ENCODE measurements around the gene ZNF441. TPM values are rescaled to one million over a fixed set of nuclear protein-coding genes. Genes with fewer than 3 reads are reported as not detected.

The ZNF441 gene
- total RNA-seq, 1 donor from 2014 or later, result 6.4 TPM

DNA sequence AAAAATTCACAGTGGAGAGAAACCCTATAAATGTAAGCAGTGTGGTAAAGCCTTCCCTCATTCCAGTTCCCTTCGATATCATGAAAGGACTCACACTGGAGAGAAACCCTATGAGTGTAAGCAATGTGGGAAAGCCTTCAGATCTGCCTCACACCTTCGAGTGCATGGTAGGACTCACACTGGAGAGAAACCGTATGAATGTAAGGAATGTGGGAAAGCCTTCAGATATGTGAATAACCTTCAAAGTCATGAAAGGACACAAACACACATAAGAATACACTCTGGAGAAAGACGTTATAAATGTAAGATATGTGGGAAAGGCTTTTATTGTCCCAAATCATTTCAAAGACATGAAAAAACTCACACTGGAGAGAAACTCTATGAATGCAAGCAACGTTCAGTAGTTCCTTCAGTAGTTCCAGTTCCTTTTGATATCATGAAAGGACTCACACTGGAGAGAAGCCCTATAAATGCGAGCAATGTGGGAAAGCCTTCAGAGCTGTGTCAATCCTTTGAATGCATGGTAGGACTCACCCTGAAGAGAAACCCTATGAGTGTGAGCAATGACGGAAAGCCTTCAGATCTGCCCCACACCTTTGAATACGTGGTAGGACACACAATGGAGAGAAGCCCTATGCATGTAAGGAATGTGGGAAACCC, 65.6 kb downstream of the ZNF441 start:
- H3K9me3 Mint-ChIP-seq (ENCODE audit: unreplicated experiment), result peaks cover 40% of the 10 kb centered on the region
- TF ChIP-seq CTCF (IDR thresholded peaks at IDR 0.05), result no peak
- H3K36me3 Mint-ChIP-seq (ENCODE audit: unreplicated experiment), result peaks cover 69% of the 10 kb centered on the region
- H3K27me3 Mint-ChIP-seq (ENCODE audit: unreplicated experiment), result no peaks in the 10 kb centered on the region
- H3K27ac Mint-ChIP-seq (ENCODE audit: unreplicated experiment), result no peak overlapping the region
- H3K4me1 Mint-ChIP-seq (ENCODE audit: unreplicated experiment), result no peaks in the 10 kb centered on the region
- DNase-seq (ENCODE audit: extremely low spot score, unreplicated experiment), result no peak
- no peak overlapping the region for H3K4me3 Mint-ChIP-seq (ENCODE audit: unreplicated experiment)

- no peak for DNase-seq (ENCODE audit: extremely low spot score, unreplicated experiment)
- Mint-ChIP-seq H3K27me3 (ENCODE audit: unreplicated experiment) (no peaks in the 10 kb centered on the region), H3K9me3 (ENCODE audit: unreplicated experiment) (peaks cover 43% of the 10 kb centered on the region), H3K36me3 (ENCODE audit: unreplicated experiment) (peaks cover 58% of the 10 kb centered on the region), H3K4me1 (ENCODE audit: unreplicated experiment) (no peaks in the 10 kb centered on the region), H3K27ac (ENCODE audit: unreplicated experiment) (no peak overlapping the region), H3K4me3 (ENCODE audit: unreplicated experiment) (no peak overlapping the region)
- TF ChIP-seq CTCF (IDR thresholded peaks at IDR 0.05), result no peak
These were observed 66.7 kb downstream of the ZNF441 start for GRCh38 chr19:11833541-11833940.

Other genes with a start within 250 kb of the ZNF441 start
- gene ECSIT, start 237.9 kb upstream of the ZNF441 start, total RNA-seq, result 28.9 and 30.0 TPM in 2 replicates
- 8.1 and 9.9 TPM in 2 replicates for gene CNN1, start 228.1 kb upstream of the ZNF441 start, total RNA-seq
- gene ELOF1, start 207.8 kb upstream of the ZNF441 start, total RNA-seq, result 49.2 and 49.9 TPM in 2 replicates
- 1.3 and 1.6 TPM in 2 replicates for gene ACP5, start 189.4 kb upstream of the ZNF441 start, total RNA-seq
- 18.2 and 18.3 TPM in 2 replicates for gene ZNF627, start 169.5 kb upstream of the ZNF441 start, total RNA-seq
- gene ZNF823, start 28.1 kb upstream of the ZNF441 start, total RNA-seq, result 4.1 and 4.3 TPM in 2 replicates
- 4.4 and 6.2 TPM in 2 replicates for gene ZNF491, start 31.5 kb downstream of the ZNF441 start, total RNA-seq
- gene ZNF440, start 47.3 kb downstream of the ZNF441 start, total RNA-seq, result 12.8 and 13.0 TPM in 2 replicates
- gene ZNF439, start 81.7 kb downstream of the ZNF441 start, total RNA-seq, result 1.0 and 1.2 TPM in 2 replicates
- 11.9 and 14.2 TPM in 2 replicates for gene ZNF69, start 120.8 kb downstream of the ZNF441 start, total RNA-seq
- gene ZNF700, start 158.1 kb downstream of the ZNF441 start, total RNA-seq, result 6.7 and 8.0 TPM in 2 replicates
- 2.1 and 4.3 TPM in 2 replicates for gene ZNF763, start 198.0 kb downstream of the ZNF441 start, total RNA-seq